Fibroblast of the aortic adventitia (primary cell): Measurements from ENCODE around the gene MICAL2. TPM values are rescaled to one million over a fixed set of nuclear protein-coding genes. Genes with fewer than 3 reads are reported as not detected.

Source experiments
- DNase-seq: peaks from one replicate; pipeline ENCODE4 v3.0.0-alpha.2; 2010; ENCODE audit warnings: low read depth
- H3K4me3 ChIP-seq: 2 replicates; pipeline ENCODE4 v1.5.1; 2011; ENCODE audit warnings: low read depth, mild to moderate bottlenecking, control low read depth, low read length, moderate library complexity
- CTCF ChIP-seq: IDR thresholded peaks from 2 replicates; pipeline ENCODE4 v1.5.1; 2011; ENCODE audit warnings: mild to moderate bottlenecking, low read length, control low read depth, inconsistent platforms; ENCODE audit not compliant: insufficient read depth
- total RNA-seq: library from RNA; depleted of rRNA; stranded (reverse); fragments of >200 nt; gene quantifications from 2 replicates; pipeline ENCODE4 v1.2.3, GENCODE V29; 2012; ENCODE audit warnings: low replicate concordance

Gene MICAL2
- total RNA-seq, 1 donor = 146 TPM

DNA sequence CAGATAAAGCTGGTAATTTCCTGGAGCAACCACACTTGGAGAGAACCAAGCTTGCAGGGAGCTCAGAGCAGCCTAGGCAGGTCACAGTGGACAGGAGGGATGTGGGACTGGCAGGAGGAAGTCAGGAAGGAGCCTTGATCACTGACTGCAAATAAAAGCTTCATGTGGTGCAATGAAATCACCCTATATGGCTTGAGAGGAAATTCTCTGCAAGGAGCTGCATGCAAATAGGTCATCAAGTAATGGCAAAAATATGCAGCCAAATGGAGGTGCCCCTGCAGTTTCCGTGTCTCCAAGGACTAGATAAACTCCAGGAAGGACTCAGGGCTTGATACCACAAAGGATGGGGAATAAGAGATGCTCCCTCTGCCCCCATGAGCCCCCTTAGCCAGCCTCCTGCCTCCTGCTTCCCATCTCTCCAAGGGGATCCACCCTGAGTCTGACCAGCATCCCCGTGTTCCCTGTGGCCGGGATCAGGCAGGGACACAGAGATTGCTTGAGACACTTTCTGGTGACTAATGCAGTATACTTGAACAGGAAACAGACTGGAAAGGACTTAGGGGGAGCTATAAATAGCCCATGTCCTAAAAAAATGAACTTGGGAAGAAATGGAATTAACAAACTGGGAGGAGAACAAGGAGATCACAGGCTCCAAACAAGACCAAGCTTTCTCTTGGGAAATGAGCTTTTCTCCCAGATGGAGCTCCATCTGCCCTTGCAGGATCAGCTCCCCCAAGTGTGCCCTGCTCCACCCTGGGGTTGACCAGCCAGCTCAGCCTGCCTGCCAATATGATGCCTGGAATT lies 23.9 kb upstream of the MICAL2 start:
- no peak for TF ChIP-seq CTCF
- peak overlapping the region; percentile 48 for H3K4me3 ChIP-seq
- DNase-seq = peak; percentile 92

GRCh38 chr11:12087075-12088004 lies 23.1 kb upstream of the MICAL2 start:
- TF ChIP-seq CTCF = peak; percentile 49

DNA sequence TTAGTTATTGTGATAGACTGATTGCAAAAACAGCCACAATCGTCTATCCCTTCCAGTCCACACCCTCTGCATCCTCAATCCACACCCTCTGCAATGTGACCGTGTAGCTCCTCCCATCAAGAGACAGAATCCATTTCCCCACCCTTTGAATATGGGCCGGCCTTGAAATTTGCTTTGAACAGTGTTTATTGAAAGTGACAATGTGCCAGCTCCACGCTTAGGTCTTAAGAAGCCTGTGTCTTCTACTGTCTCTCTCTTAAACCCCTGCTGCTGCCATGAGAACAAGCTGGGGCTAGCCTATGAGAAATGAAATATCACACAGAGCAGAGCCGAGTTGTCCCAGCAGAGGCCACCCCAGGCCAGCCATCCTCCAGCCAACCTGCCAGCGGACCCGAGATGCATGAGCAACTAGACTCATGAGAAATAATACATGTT lies 22.3 kb upstream of the MICAL2 start:
- peak; percentile 52 for TF ChIP-seq CTCF
- DNase-seq = peak; percentile 73
- H3K4me3 ChIP-seq = no peak overlapping the region

More at GRCh38 chr11:12087075-12088004, 23.1 kb upstream of the MICAL2 start:
- H3K4me3 ChIP-seq = peak overlapping the region; percentile 46
- peak; percentile 79 for DNase-seq

DNA sequence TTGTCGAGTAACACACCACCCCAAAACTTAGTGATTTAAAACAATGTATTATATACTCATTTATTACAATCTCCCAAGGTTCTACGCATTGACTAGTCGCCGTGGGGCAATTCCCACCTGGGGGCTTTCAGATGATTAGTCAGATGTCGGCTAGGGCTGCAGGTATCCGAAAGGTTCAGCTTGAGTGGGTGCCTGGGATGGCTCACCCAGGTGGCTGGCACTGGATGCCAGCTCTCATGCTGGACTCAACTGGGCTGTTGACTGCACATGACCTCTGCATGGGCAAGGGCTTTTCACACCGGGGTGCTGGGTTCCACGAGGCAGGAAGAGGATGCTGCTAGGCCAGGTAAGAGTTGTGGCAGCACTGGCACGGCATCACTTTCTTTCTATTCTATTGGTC lies 21.9 kb upstream of the MICAL2 start:
- no peak for DNase-seq
- H3K4me3 ChIP-seq = no peak overlapping the region
- TF ChIP-seq CTCF = no peak

DNA sequence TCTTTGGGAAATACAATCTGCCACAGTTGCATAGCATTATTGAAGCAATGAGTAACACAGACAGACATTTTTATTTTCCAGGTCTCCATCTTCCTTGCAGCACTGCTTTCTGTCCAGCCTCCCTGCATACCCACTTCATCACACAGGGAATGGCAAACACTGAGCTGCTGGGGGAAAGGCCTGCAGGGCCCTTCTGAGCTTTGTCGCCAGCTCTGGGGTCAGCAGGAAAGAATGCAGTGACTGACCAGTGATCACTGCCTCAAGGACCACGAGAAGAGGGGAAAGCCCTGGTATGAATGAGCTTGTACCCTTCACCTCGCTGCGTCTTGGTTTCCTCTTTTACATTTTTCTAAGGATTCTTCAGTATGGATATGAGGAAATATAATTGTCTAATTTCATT lies 21.3 kb upstream of the MICAL2 start:
- no peak for TF ChIP-seq CTCF
- no peak for DNase-seq
- no peak overlapping the region for H3K4me3 ChIP-seq

DNA sequence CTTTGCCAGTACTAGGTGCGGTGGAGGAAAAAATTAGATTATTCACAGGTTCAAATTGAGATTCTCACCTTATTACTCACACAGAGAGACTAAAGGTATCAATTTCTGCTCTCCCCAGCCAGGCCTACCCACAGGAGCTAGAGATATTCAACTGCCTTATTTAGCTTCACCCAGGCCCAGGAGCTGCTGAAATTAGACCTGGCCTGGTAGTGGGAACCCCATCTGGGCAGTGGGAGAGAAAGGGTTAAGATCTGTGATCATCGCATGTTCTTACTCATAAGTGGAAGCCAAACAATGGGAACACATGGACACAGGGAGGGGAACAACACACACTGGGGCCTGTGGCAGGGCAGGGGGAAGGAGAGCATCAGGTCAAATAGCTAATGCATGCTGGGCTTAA lies 20.9 kb upstream of the MICAL2 start:
- no peak for TF ChIP-seq CTCF
- H3K4me3 ChIP-seq = no peak overlapping the region
- DNase-seq = no peak
